ENCODE results near the gene GNAI3.

GRCh38 chr1:109530457-109531087 lies 17.8 kb upstream of the GNAI3 start:
- TF ChIP-seq EP300 (IDR thresholded peaks at IDR 0.05; ENCODE audit: borderline replicate concordance): no peak
- TF ChIP-seq TAF1 (IDR thresholded peaks at IDR 0.05; ENCODE audit: low read depth): no peak
- TF ChIP-seq YY1 (IDR thresholded peaks at IDR 0.05; ENCODE audit: low read depth): no peak
- no peak for TF ChIP-seq CEBPB (IDR thresholded peaks at IDR 0.05)
- no peak for TF ChIP-seq NFIC (IDR thresholded peaks at IDR 0.05)
- no peak for TF ChIP-seq CREB1 (IDR thresholded peaks at IDR 0.05; ENCODE audit: low read depth)
- TF ChIP-seq RAD21 (IDR thresholded peaks at IDR 0.05; ENCODE audit: low read depth): no peak
- TF ChIP-seq TEAD4 (IDR thresholded peaks at IDR 0.05): no peak
- no peak for TF ChIP-seq REST (IDR thresholded peaks at IDR 0.05; ENCODE audit: low read depth)
- TF ChIP-seq, protein P1, sequence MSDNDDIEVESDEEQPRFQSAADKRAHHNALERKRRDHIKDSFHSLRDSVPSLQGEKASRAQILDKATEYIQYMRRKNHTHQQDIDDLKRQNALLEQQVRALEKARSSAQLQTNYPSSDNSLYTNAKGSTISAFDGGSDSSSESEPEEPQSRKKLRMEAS (IDR thresholded peaks at IDR 0.05): no peak
- TF ChIP-seq, protein P2, sequence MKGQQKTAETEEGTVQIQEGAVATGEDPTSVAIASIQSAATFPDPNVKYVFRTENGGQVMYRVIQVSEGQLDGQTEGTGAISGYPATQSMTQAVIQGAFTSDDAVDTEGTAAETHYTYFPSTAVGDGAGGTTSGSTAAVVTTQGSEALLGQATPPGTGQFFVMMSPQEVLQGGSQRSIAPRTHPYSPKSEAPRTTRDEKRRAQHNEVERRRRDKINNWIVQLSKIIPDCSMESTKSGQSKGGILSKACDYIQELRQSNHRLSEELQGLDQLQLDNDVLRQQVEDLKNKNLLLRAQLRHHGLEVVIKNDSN (IDR thresholded peaks at IDR 0.05): no peak
- no peak for TF ChIP-seq FOXM1 (IDR thresholded peaks at IDR 0.05; ENCODE audit: borderline replicate concordance, low read depth)

Data from Ishikawa (cell line).